RWPE2 (cell line): ENCODE results near the gene PHTF2.
A peak's percentile ranks its signal among the peaks of the same experiment; 100 is the strongest.

ENCODE experiments used
- ATAC-seq: fragments of 200-7000 bp; cut with Tn5 transposase; 3 replicates; pipeline ENCODE4 v1.9.1; 2021; ENCODE audit warnings: low read depth
- DNase-seq: peaks from one replicate; pipeline ENCODE4 v3.0.0-alpha.2; 2020; ENCODE audit warnings: low spot score
- H3K27ac ChIP-seq: fragments of 450-650 bp; 2 replicates; pipeline ENCODE4 v1.5.1; 2017; ENCODE audit warnings: mild to moderate bottlenecking; ENCODE audit not compliant: poor library complexity, severe bottlenecking
- H3K27me3 ChIP-seq: fragments of 250-450 bp; sonication (Bioruptor Pico); 2 replicates; pipeline ENCODE4 v1.5.1; 2021; ENCODE audit warnings: mild to moderate bottlenecking, moderate library complexity; ENCODE audit not compliant: insufficient read depth, poor library complexity, severe bottlenecking
- H3K36me3 ChIP-seq: fragments of 250-450 bp; sonication (Bioruptor Pico); 2 replicates; pipeline ENCODE4 v1.5.1; 2020; ENCODE audit warnings: low read depth, mild to moderate bottlenecking, moderate library complexity
- H3K4me1 ChIP-seq: fragments of 250-450 bp; sonication (Bioruptor Pico); 2 replicates; pipeline ENCODE4 v1.5.1; 2021; ENCODE audit warnings: mild to moderate bottlenecking, moderate library complexity; ENCODE audit not compliant: insufficient read depth, poor library complexity, severe bottlenecking
- H3K4me3 ChIP-seq: fragments of 250-450 bp; sonication (Bioruptor Pico); 2 replicates; pipeline ENCODE4 v1.5.1; 2021; ENCODE audit warnings: mild to moderate bottlenecking, moderate library complexity; ENCODE audit not compliant: severe bottlenecking
- H3K9me3 ChIP-seq: fragments of 250-450 bp; sonication (Bioruptor Pico); 2 replicates; pipeline ENCODE4 v1.5.1; 2021; ENCODE audit warnings: mild to moderate bottlenecking, moderate library complexity; ENCODE audit not compliant: severe bottlenecking
- CTCF ChIP-seq: fragments of 450-650 bp; IDR thresholded peaks from one replicate; pipeline ENCODE4 v1.5.1; 2017; ENCODE audit warnings: mild to moderate bottlenecking, moderate library complexity; ENCODE audit not compliant: poor library complexity, severe bottlenecking

PHTF2 gene

GRCh38 chr7:77982926-77983550 lies 184.5 kb downstream of the PHTF2 start:
- DNase-seq (no peak), ATAC-seq (peak; percentile 27; the same call in 1 of the 3 replicates)
- Histone ChIP-seq H3K27ac (no peak overlapping the region), H3K36me3 (no peaks in the 10 kb centered on the region), H3K4me3 (no peak overlapping the region), H3K27me3 (no peaks in the 10 kb centered on the region), H3K9me3 (no peaks in the 10 kb centered on the region), H3K4me1 (no peaks in the 10 kb centered on the region)
- TF ChIP-seq CTCF: no peak

- Histone ChIP-seq H3K36me3 (no peaks in the 10 kb centered on the region), H3K9me3 (no peaks in the 10 kb centered on the region), H3K4me3 (no peak overlapping the region), H3K4me1 (no peaks in the 10 kb centered on the region), H3K27me3 (no peaks in the 10 kb centered on the region), H3K27ac (no peak overlapping the region)
- DNase-seq: no peak
- TF ChIP-seq CTCF: no peak
- no peak for ATAC-seq
Measured at GRCh38 chr7:77983973-77984372, 185.4 kb downstream of the PHTF2 start.

- no peaks in the 10 kb centered on the region for H3K36me3 ChIP-seq
- H3K4me1 ChIP-seq: no peaks in the 10 kb centered on the region
- no peak overlapping the region for H3K27ac ChIP-seq
- H3K27me3 ChIP-seq: no peaks in the 10 kb centered on the region
- TF ChIP-seq CTCF: no peak
- ATAC-seq (no peak), DNase-seq (no peak)
- no peaks in the 10 kb centered on the region for H3K9me3 ChIP-seq
- H3K4me3 ChIP-seq: no peak overlapping the region
Measured at GRCh38 chr7:77985232-77985973, 186.8 kb downstream of the PHTF2 start.

- no peak for TF ChIP-seq CTCF
- ATAC-seq: no peak
- no peaks in the 10 kb centered on the region for H3K36me3 ChIP-seq
- H3K27me3 ChIP-seq: no peaks in the 10 kb centered on the region
- H3K4me1 ChIP-seq: no peaks in the 10 kb centered on the region
- H3K9me3 ChIP-seq: no peaks in the 10 kb centered on the region
- no peak overlapping the region for H3K4me3 ChIP-seq
- no peak overlapping the region for H3K27ac ChIP-seq
- DNase-seq: no peak
Measured at GRCh38 chr7:77985974-77986339, 187.4 kb downstream of the PHTF2 start.
